ENCODE data around the gene MIGA2. TPM values are rescaled to one million over a fixed set of nuclear protein-coding genes. Genes with fewer than 3 reads are reported as not detected.
"Not testable (repeated sequence)": the region's sequence is repeated elsewhere in the genome, so short reads cannot be mapped to it uniquely, and the experiment has no call there.

Gene MIGA2
- total RNA-seq, 1 donor from 2014 or later, result 10.8 TPM

DNA sequence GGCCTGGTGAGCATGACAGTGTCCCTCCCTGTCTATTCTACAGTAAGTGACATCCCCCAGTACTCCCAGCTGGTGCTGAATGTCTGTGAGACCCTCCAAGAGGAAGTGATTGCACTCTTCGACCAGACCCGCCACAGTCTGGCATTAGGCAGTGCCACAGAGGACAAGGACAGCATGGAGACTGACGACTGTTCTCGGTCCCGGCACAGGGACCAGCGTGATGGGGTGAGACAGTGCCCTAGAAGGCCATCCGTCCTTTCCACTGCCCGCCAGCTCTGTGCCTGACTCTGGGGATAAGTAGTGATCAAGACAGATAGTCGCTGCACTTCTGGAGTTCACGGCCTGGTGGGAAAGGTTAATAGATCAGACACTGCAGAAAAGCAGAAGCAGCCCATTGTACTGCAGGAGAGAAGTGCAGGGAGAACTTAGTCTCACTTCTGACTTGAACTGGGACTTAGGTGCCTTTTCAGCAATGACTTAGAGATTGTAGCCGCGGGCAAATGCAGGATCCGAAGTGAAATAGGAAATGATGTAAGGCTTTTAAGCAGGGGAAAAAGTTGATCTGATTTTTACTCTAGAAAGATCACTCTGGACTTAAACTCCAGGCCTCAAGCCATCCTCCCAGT, 36.7 kb upstream of the MIGA2 start:
- Histone ChIP-seq H3F3A (ENCODE audit: low read depth) (no peaks in the 10 kb centered on the region), H4K20me1 (ENCODE audit: low read depth) (peaks cover 2% of the 10 kb centered on the region), H3K4me1 (no peaks in the 10 kb centered on the region), H2AFZ (replicated peaks) (no peak overlapping the region), H3K27me3 (no peaks in the 10 kb centered on the region), H3K36me3 (no peaks in the 10 kb centered on the region), H3K9me3 (ENCODE audit: low read depth) (no peaks in the 10 kb centered on the region), H3K9ac (no peak overlapping the region), H3K79me2 (ENCODE audit: low read depth) (no peaks in the 10 kb centered on the region), H3K4me2 (no peak overlapping the region), H3K4me3 (no peak overlapping the region), H3K27ac (no peak overlapping the region)
- Mint-ChIP-seq H3K27me3 (ENCODE audit: insufficient read depth, low read depth) (peaks cover 3% of the 10 kb centered on the region), H3K4me3 (no peak overlapping the region), H3K27ac (no peak overlapping the region), H3K9me3 (no peaks in the 10 kb centered on the region), H3K36me3 (peaks cover 50% of the 10 kb centered on the region), H3K4me1 (no peaks in the 10 kb centered on the region)
- no peak for DNase-seq (ENCODE audit: low spot score)
- TF ChIP-seq EZH2phosphoT487 (IDR thresholded peaks at IDR 0.05), result no peak
- TF ChIP-seq, protein P1, sequence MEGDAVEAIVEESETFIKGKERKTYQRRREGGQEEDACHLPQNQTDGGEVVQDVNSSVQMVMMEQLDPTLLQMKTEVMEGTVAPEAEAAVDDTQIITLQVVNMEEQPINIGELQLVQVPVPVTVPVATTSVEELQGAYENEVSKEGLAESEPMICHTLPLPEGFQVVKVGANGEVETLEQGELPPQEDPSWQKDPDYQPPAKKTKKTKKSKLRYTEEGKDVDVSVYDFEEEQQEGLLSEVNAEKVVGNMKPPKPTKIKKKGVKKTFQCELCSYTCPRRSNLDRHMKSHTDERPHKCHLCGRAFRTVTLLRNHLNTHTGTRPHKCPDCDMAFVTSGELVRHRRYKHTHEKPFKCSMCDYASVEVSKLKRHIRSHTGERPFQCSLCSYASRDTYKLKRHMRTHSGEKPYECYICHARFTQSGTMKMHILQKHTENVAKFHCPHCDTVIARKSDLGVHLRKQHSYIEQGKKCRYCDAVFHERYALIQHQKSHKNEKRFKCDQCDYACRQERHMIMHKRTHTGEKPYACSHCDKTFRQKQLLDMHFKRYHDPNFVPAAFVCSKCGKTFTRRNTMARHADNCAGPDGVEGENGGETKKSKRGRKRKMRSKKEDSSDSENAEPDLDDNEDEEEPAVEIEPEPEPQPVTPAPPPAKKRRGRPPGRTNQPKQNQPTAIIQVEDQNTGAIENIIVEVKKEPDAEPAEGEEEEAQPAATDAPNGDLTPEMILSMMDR (IDR thresholded peaks at IDR 0.05), result no peak
- no peak for TF ChIP-seq EZH2 (IDR thresholded peaks at IDR 0.05)

DNA sequence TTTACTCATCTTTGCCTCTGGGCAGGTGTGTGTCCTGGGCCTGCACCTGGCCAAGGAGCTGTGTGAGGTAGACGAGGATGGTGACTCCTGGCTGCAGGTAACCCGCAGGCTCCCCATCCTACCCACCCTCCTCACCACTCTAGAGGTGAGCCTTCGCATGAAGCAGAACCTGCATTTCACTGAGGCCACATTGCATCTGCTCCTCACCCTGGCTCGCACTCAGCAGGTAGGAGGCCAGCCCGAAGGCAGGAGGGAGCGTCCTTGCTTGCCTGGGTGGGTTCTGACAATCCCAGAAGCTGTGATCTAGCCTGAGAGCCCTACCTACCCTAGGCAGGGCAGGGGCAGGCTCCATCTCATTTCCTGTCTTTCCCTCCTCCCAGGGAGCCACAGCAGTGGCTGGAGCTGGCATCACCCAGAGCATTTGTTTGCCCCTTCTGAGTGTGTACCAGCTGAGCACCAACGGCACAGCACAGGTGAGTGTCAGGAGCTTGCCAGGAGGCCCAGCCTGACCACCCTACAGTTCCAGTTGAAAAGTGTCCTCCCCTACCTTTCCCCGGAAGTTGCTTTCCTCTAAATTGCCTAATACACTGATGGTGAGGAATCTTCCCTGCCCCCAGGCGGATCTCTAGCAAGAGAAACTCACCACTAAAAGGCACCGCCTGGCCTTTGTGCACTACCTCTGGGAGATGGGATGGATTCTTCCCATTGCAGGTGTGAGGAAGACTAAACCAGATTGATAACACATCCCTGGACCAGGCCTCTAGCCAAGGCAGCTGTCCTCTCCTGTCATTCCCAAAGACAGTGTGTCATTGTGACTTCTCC, 34.7 kb upstream of the MIGA2 start:
- H3K4me2 ChIP-seq, result no peak overlapping the region
- Mint-ChIP-seq H3K36me3 (peaks cover 47% of the 10 kb centered on the region), H3K9me3 (no peaks in the 10 kb centered on the region), H3K4me3 (no peak overlapping the region), H3K27ac (no peak overlapping the region), H3K27me3 (ENCODE audit: insufficient read depth, low read depth) (peaks cover 5% of the 10 kb centered on the region), H3K4me1 (peaks cover 2% of the 10 kb centered on the region)
- H3K4me3 ChIP-seq, result no peak overlapping the region
- H3F3A ChIP-seq (ENCODE audit: low read depth), result peaks cover 12% of the 10 kb centered on the region
- H3K79me2 ChIP-seq (ENCODE audit: low read depth), result no peaks in the 10 kb centered on the region
- H3K27me3 ChIP-seq, result no peaks in the 10 kb centered on the region
- DNase-seq (ENCODE audit: low spot score), result no peak
- H3K9ac ChIP-seq, result no peak overlapping the region
- H3K36me3 ChIP-seq, result no peaks in the 10 kb centered on the region
- H3K9me3 ChIP-seq (ENCODE audit: low read depth), result no peaks in the 10 kb centered on the region
- H4K20me1 ChIP-seq (ENCODE audit: low read depth), result peaks cover 6% of the 10 kb centered on the region
- H3K4me1 ChIP-seq, result no peaks in the 10 kb centered on the region
- no peak overlapping the region for H3K27ac ChIP-seq
- H2AFZ ChIP-seq (replicated peaks), result no peak overlapping the region
- no peak for TF ChIP-seq EZH2phosphoT487 (IDR thresholded peaks at IDR 0.05)
- TF ChIP-seq, protein P1 (IDR thresholded peaks at IDR 0.05), result no peak
- no peak for TF ChIP-seq EZH2 (IDR thresholded peaks at IDR 0.05)

DNA sequence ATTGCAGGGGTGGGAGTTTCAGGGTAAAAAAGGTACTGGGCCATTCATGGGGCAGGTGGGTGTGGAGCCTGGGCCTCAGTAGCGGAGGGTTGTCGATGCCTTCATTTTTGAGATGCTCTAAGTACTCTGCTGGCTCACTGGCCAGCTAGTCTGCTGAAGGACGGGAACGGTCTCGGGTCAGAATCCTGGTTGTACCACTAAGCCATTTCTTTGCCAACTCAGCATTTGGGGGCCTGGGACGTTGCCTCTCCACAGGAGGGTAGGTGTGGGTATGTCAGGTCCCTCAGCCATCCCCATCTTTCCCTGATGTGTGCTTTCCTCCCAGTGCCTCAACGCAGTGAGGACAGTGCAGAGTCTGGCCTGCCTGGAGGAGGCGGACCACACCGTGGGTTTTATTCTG, 33.4 kb upstream of the MIGA2 start:
- Histone ChIP-seq H3K36me3 (no peaks in the 10 kb centered on the region), H2AFZ (replicated peaks) (no peak overlapping the region), H3K4me2 (no peak overlapping the region), H3K79me2 (ENCODE audit: low read depth) (no peaks in the 10 kb centered on the region), H3K9me3 (ENCODE audit: low read depth) (no peaks in the 10 kb centered on the region), H3K4me3 (no peak overlapping the region), H3K4me1 (no peaks in the 10 kb centered on the region), H3F3A (ENCODE audit: low read depth) (peaks cover 21% of the 10 kb centered on the region), H3K27ac (no peak overlapping the region), H4K20me1 (ENCODE audit: low read depth) (peaks cover 14% of the 10 kb centered on the region), H3K9ac (no peak overlapping the region), H3K27me3 (no peaks in the 10 kb centered on the region)
- Mint-ChIP-seq H3K4me1 (peaks cover 2% of the 10 kb centered on the region), H3K36me3 (peaks cover 45% of the 10 kb centered on the region), H3K4me3 (no peak overlapping the region), H3K27ac (no peak overlapping the region), H3K27me3 (ENCODE audit: insufficient read depth, low read depth) (peaks cover 9% of the 10 kb centered on the region), H3K9me3 (no peaks in the 10 kb centered on the region)
- DNase-seq (ENCODE audit: low spot score), result no peak
- TF ChIP-seq EZH2phosphoT487 (IDR thresholded peaks at IDR 0.05) (no peak), EZH2 (IDR thresholded peaks at IDR 0.05) (no peak)
- TF ChIP-seq, protein P1 (IDR thresholded peaks at IDR 0.05), result no peak

DNA sequence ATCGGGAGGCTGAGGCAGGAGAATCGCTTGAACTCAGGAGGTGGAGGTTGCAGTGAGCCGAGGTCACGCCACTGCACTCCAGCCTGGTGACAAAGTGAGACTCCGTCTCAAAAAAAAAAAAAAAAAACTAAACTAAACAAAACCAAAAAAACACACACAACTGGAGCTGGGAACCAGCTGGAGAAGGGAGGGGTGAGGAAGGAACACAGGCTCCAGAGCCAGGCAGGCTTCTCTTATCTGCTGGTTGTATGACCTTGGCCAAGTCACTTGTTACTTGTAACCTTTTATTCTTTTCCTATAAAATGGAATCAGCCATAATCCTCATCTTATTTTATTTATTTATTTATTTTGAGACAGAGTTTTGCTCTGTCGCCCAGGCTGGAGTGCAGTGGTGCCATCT, 32.3 kb upstream of the MIGA2 start:
- not testable (repeated sequence) for H3K27me3 Mint-ChIP-seq (ENCODE audit: insufficient read depth, low read depth); H3K9me3 ChIP-seq (ENCODE audit: low read depth); H3K36me3 ChIP-seq; DNase-seq (ENCODE audit: low spot score); H3K4me3 ChIP-seq; H3K9me3 Mint-ChIP-seq; H3K27me3 ChIP-seq; H3K4me1 Mint-ChIP-seq; H3K4me3 Mint-ChIP-seq; H3K79me2 ChIP-seq (ENCODE audit: low read depth); H3K27ac Mint-ChIP-seq; H3K9ac ChIP-seq; H3K27ac ChIP-seq; H2AFZ ChIP-seq (replicated peaks); H3K4me1 ChIP-seq; H3K4me2 ChIP-seq
- Histone ChIP-seq H4K20me1 (ENCODE audit: low read depth) (peaks cover 12% of the 10 kb centered on the region), H3F3A (ENCODE audit: low read depth) (peaks cover 21% of the 10 kb centered on the region)
- peaks cover 40% of the 10 kb centered on the region for H3K36me3 Mint-ChIP-seq
